MM.1S (cell line): ENCODE measurements around the gene OR1Q1.
"Not testable (repeated sequence)": the region's sequence is repeated elsewhere in the genome, so short reads cannot be mapped to it uniquely, and the experiment has no call there.

Experiments used
- EZH2 ChIP-seq: fragments of 300-600 bp; sonication (generic); optimal IDR thresholded peaks from 2 replicates; pipeline ENCODE3; 2017; ENCODE audit warnings: low read depth, mild to moderate bottlenecking, antibody characterized with exemption, low read length, mixed read lengths
- TF ChIP-seq, protein P1 (sequence below): fragments of 300-600 bp; sonication (generic); IDR thresholded peaks from 2 replicates; pipeline ENCODE4 v1.5.1; 2016; ENCODE audit warnings: antibody characterized with exemption, low read length, mixed read lengths

DNA sequence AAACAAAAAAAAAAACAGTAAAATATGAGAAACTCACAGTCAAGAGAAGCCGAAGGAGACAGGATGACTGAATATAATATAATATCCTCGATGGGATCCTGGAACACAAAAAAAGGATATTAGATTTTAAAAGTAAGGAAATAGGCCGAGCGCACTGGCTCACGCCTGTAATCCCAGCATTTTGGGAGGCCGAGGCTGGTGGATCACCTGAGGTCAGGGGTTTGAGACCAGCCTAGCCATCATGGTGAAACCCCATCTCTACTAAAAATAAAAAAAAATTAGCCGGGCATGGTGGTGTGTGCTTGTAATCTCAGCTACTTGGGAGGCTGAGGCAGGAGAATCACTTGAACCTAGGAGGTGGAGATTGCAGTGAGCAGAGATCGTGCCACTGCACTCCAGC is 31.3 kb upstream of the OR1Q1 start, which contains the start of gene OR1L8:
- TF ChIP-seq, protein P1, sequence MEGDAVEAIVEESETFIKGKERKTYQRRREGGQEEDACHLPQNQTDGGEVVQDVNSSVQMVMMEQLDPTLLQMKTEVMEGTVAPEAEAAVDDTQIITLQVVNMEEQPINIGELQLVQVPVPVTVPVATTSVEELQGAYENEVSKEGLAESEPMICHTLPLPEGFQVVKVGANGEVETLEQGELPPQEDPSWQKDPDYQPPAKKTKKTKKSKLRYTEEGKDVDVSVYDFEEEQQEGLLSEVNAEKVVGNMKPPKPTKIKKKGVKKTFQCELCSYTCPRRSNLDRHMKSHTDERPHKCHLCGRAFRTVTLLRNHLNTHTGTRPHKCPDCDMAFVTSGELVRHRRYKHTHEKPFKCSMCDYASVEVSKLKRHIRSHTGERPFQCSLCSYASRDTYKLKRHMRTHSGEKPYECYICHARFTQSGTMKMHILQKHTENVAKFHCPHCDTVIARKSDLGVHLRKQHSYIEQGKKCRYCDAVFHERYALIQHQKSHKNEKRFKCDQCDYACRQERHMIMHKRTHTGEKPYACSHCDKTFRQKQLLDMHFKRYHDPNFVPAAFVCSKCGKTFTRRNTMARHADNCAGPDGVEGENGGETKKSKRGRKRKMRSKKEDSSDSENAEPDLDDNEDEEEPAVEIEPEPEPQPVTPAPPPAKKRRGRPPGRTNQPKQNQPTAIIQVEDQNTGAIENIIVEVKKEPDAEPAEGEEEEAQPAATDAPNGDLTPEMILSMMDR: not testable (repeated sequence)
- TF ChIP-seq EZH2: not testable (repeated sequence)
